T-cell (primary cell): ENCODE data around the gene PTCH1. TPM values are rescaled to one million over a fixed set of nuclear protein-coding genes. Genes with fewer than 3 reads are reported as not detected.

Source experiments
- ATAC-seq, 4 experiments: fragments of 200-7000 bp in 3 of 4; fragments of 150-1000 bp in 1 of 4; cut with Tn5 transposase; replicated peaks in 1 of 4; 1 replicate in 3 of 4; 2 replicates in 1 of 4; pipeline ENCODE4 v1.10.0; 2021; ENCODE audit warnings: moderate library complexity in 3 of 4, mild to moderate bottlenecking in 2 of 4, moderate number of reproducible peaks in 1 of 4
- CTCF ChIA-PET, 2 donors: fragments of 300-600 bp; sonication (Branson Sonifier 250); formaldehyde crosslinking; loops; one replicate each; lab custom pipeline; 2022; ENCODE audit warnings: antibody characterized with exemption in 2 of 2; lab: Charles Lee
- POLR2A ChIA-PET, 2 donors: fragments of 300-600 bp; sonication (Branson Sonifier 250); formaldehyde crosslinking; loops; one replicate each; lab custom pipeline; 2022; ENCODE audit warnings: antibody characterized with exemption in 2 of 2; lab: Charles Lee
- DNase-seq, 35 experiments: peaks; one replicate each; pipeline versions ENCODE4 v3.0.0 to v3.0.0-alpha.2; 2013 to 2023
- H3K27ac ChIP-seq: one replicate; pipeline ENCODE4 v1.5.1; 2013; ENCODE audit warnings: low read length
- H3K27me3 ChIP-seq, 2 experiments: replicated peaks in 1 of 2; 1 replicate in 1 of 2; 2 replicates in 1 of 2; pipeline versions ENCODE4 v1.6.1 to v1.7.0; 2013; ENCODE audit warnings: low read length in 1 of 2, mixed read lengths in 1 of 2; ENCODE audit not compliant: control insufficient read depth in 2 of 2, insufficient read depth in 2 of 2; ENCODE audit errors: extremely low read depth in 1 of 2
- H3K36me3 ChIP-seq, 2 donors: 1 replicate in 1 of 2; 2 replicates in 1 of 2; pipeline versions ENCODE4 v1.6.1 to v1.7.0; 2013; ENCODE audit warnings: low read length in 1 of 2; ENCODE audit not compliant: control insufficient read depth in 2 of 2, insufficient read depth in 1 of 2; ENCODE audit errors: extremely low read depth in 1 of 2
- H3K4me1 ChIP-seq, 2 experiments: 1 replicate in 1 of 2; 2 replicates in 1 of 2; pipeline versions ENCODE4 v1.6.1 to v1.7.0; 2013; ENCODE audit warnings: low read length in 2 of 2, mixed read lengths in 1 of 2; ENCODE audit not compliant: insufficient read depth in 2 of 2, control insufficient read depth in 1 of 2; ENCODE audit errors: extremely low read depth in 1 of 2
- H3K4me3 ChIP-seq, 2 donors: 1 replicate in 1 of 2; 2 replicates in 1 of 2; pipeline versions ENCODE4 v1.5.1 to v1.7.0; 2013; ENCODE audit warnings: mild to moderate bottlenecking in 2 of 2, low read length in 1 of 2, moderate library complexity in 1 of 2; ENCODE audit not compliant: control insufficient read depth in 1 of 2; ENCODE audit errors: extremely low read depth in 1 of 2
- H3K9me3 ChIP-seq: 2 replicates; pipeline ENCODE4 v1.7.0; 2013
- H3K27ac Mint-ChIP-seq, 2 donors: one replicate each; pipeline ENCODE4 v1.8.0; 2020 to 2021; ENCODE audit warnings: mild to moderate bottlenecking in 2 of 2, mixed read lengths in 2 of 2
- H3K27me3 Mint-ChIP-seq, 2 donors: one replicate each; pipeline ENCODE4 v1.8.0; 2021 to 2022; ENCODE audit warnings: mixed read lengths in 2 of 2
- H3K36me3 Mint-ChIP-seq: one replicate; pipeline ENCODE4 v1.8.0; 2021; ENCODE audit warnings: mixed read lengths
- H3K4me1 Mint-ChIP-seq, 3 donors: one replicate each; pipeline ENCODE4 v1.8.0; 2020 to 2022; ENCODE audit warnings: mixed read lengths in 3 of 3, mild to moderate bottlenecking in 1 of 3
- H3K4me3 Mint-ChIP-seq, 3 donors: one replicate each; pipeline ENCODE4 v1.8.0; 2020 to 2022; ENCODE audit warnings: mild to moderate bottlenecking in 3 of 3, mixed read lengths in 3 of 3, moderate library complexity in 3 of 3
- H3K9me3 Mint-ChIP-seq, 3 donors: one replicate each; pipeline ENCODE4 v1.8.0; 2020 to 2022; ENCODE audit warnings: mixed read lengths in 3 of 3
- WGBS: methylation state at CpG from one replicate; pipeline ENCODE4 v1.1.5; 2013; ENCODE audit warnings: missing lambda C conversion rate; ENCODE audit not compliant: insufficient coverage; 5-methylcytosine and 5-hydroxymethylcytosine counted together
- total RNA-seq, 35 experiments: library from RNA in 6 of 35; stranded (reverse) in 6 of 35; fragments of 120-200 nt in 1 of 35; gene quantifications; one replicate each; pipeline versions ENCODE4 v1.2.1 to v1.2.4 and lab custom pipeline; 2013 to 2026

The PTCH1 gene
- total RNA-seq, 5 donors from 2014 or later (not counting 1 experiment from before 2014, with no cell fraction given): 23.4 to 35.5 (median 29.2) TPM

- ATAC-seq (no peak), DNase-seq (no peak)
- Histone ChIP-seq H3K27ac (no peak overlapping the region), H3K4me3 (no peak overlapping the region), H3K27me3 (no peaks in the 10 kb centered on the region), H3K4me1 (no peaks in the 10 kb centered on the region), H3K9me3 (no peaks in the 10 kb centered on the region), H3K36me3 (no peaks in the 10 kb centered on the region)
- WGBS: 79% methylated on average over 19 of the region's 25 CpGs
- POLR2A ChIA-PET: no interaction called here
- H3K27ac Mint-ChIP-seq: no peak overlapping the region
- no peak overlapping the region for H3K4me3 Mint-ChIP-seq
- CTCF ChIA-PET: interaction anchor here in 1 of 2 donors (1.1 kb wide), 1 partner anchor 426 kb away, joined by 3 read pairs; no protein-coding TSS in a partner anchor
- H3K4me1 Mint-ChIP-seq: peaks cover 0 to 7% (median 4%) of the 10 kb centered on the region in 3 donors
- peaks cover 0 to 9% (median 9%) of the 10 kb centered on the region in 3 donors for H3K9me3 Mint-ChIP-seq
- H3K27me3 Mint-ChIP-seq: no peaks in the 10 kb centered on the region
- peaks cover 4% of the 10 kb centered on the region for H3K36me3 Mint-ChIP-seq
Measured at GRCh38 chr9:95434116-95435073, 82.4 kb downstream of the PTCH1 start.

- H3K4me1 ChIP-seq: no peaks in the 10 kb centered on the region
- no peak overlapping the region for H3K4me3 ChIP-seq
- H3K27me3 ChIP-seq: no peaks in the 10 kb centered on the region
- DNase-seq (no peak), ATAC-seq (no peak)
- ChIA-PET CTCF (no interaction called here), POLR2A (no interaction called here)
- peaks cover 0 to 7% (median 4%) of the 10 kb centered on the region in 3 donors for H3K4me1 Mint-ChIP-seq
- no CpG with 5 or more reads among the region's 8 CpGs for WGBS
- no peaks in the 10 kb centered on the region for H3K9me3 ChIP-seq
- H3K36me3 Mint-ChIP-seq: peaks cover 4% of the 10 kb centered on the region
- H3K9me3 Mint-ChIP-seq: peaks cover 0 to 15% (median 9%) of the 10 kb centered on the region in 3 donors
- H3K27me3 Mint-ChIP-seq: no peaks in the 10 kb centered on the region
- H3K36me3 ChIP-seq: no peaks in the 10 kb centered on the region
- no peak overlapping the region for H3K4me3 Mint-ChIP-seq
- H3K27ac ChIP-seq: no peak overlapping the region
- H3K27ac Mint-ChIP-seq: no peak overlapping the region
Measured at GRCh38 chr9:95433096-95433819, 83.5 kb downstream of the PTCH1 start.

GRCh38 chr9:95431286-95431685, 85.5 kb downstream of the PTCH1 start:
- Histone ChIP-seq H3K27me3 (no peaks in the 10 kb centered on the region), H3K4me1 (peaks cover 2 to 6% of the 10 kb centered on the region in 2 experiments), H3K36me3 (no peaks in the 10 kb centered on the region), H3K27ac (no peak overlapping the region), H3K4me3 (no peak overlapping the region), H3K9me3 (no peaks in the 10 kb centered on the region)
- WGBS: 100% methylated on average over 1 of the region's 1 CpG
- H3K27me3 Mint-ChIP-seq: no peaks in the 10 kb centered on the region
- no peak overlapping the region for H3K4me3 Mint-ChIP-seq
- H3K9me3 Mint-ChIP-seq: peaks cover 0 to 15% (median 9%) of the 10 kb centered on the region in 3 donors
- H3K27ac Mint-ChIP-seq: no peak overlapping the region
- peaks cover 6 to 11% (median 10%) of the 10 kb centered on the region in 3 donors for H3K4me1 Mint-ChIP-seq
- DNase-seq (no peak), ATAC-seq (no peak)
- ChIA-PET CTCF (no interaction called here), POLR2A (no interaction called here)
- H3K36me3 Mint-ChIP-seq: peaks cover 4% of the 10 kb centered on the region

GRCh38 chr9:95429948-95430620, 86.7 kb downstream of the PTCH1 start:
- H3K4me3 Mint-ChIP-seq: no peak overlapping the region
- H3K27ac ChIP-seq: no peak overlapping the region
- peaks cover 4% of the 10 kb centered on the region for H3K36me3 Mint-ChIP-seq
- ChIA-PET CTCF (no interaction called here), POLR2A (no interaction called here)
- no peaks in the 10 kb centered on the region for H3K27me3 Mint-ChIP-seq
- H3K27me3 ChIP-seq: no peaks in the 10 kb centered on the region
- peaks cover 4 to 15% of the 10 kb centered on the region in 2 experiments for H3K4me1 ChIP-seq
- 78% methylated on average over 3 of the region's 7 CpGs for WGBS
- H3K4me1 Mint-ChIP-seq: peaks cover 13 to 14% (median 14%) of the 10 kb centered on the region in 3 donors
- peaks cover 0 to 15% (median 9%) of the 10 kb centered on the region in 3 donors for H3K9me3 Mint-ChIP-seq
- no peak overlapping the region for H3K27ac Mint-ChIP-seq
- no peaks in the 10 kb centered on the region for H3K36me3 ChIP-seq
- no peak overlapping the region for H3K4me3 ChIP-seq
- no peaks in the 10 kb centered on the region for H3K9me3 ChIP-seq
- ATAC-seq: no peak
- no peak for DNase-seq

GRCh38 chr9:95429096-95429495, 87.7 kb downstream of the PTCH1 start:
- ChIA-PET POLR2A (no interaction called here), CTCF (no interaction called here)

More at GRCh38 chr9:95429096-95429495, 87.7 kb downstream of the PTCH1 start:
- H3K9me3 ChIP-seq: no peaks in the 10 kb centered on the region
- H3K4me1 ChIP-seq: peaks cover 4 to 15% of the 10 kb centered on the region in 2 experiments
- no peak overlapping the region for H3K4me3 ChIP-seq
- no peak overlapping the region for H3K27ac ChIP-seq
- H3K36me3 ChIP-seq: no peaks in the 10 kb centered on the region
- WGBS: 94% methylated on average over 7 of the region's 10 CpGs
- no peak for DNase-seq
- ATAC-seq: no peak
- no peaks in the 10 kb centered on the region for H3K27me3 ChIP-seq
- Mint-ChIP-seq H3K27me3 (no peaks in the 10 kb centered on the region), H3K4me1 (peaks cover 12 to 17% (median 13%) of the 10 kb centered on the region in 3 donors), H3K4me3 (no peak overlapping the region), H3K9me3 (peaks cover 0 to 15% (median 9%) of the 10 kb centered on the region in 3 donors), H3K27ac (no peak overlapping the region), H3K36me3 (peaks cover 4% of the 10 kb centered on the region)
